HEK293 (cell line): Measurements from ENCODE around the gene CYP4F2.

Experiments
- CTCF ChIA-PET: fragments of 350-600 bp; formaldehyde crosslinking; extraction: SDS; loops from one replicate; lab custom pipeline; 2021; ENCODE audit warnings: antibody characterized with exemption; lab: Yijun Ruan, JAX
- POLR2A ChIA-PET: fragments of 300-600 bp; formaldehyde crosslinking; extraction: SDS; loops from one replicate; lab custom pipeline; 2020; ENCODE audit warnings: antibody characterized with exemption, inconsistent platforms; lab: Yijun Ruan, JAX
- H3K27ac ChIP-seq: fragments of 200-500 bp; sonication (Bioruptor generic); 2 replicates; pipeline ENCODE4 v1.5.1; 2014; ENCODE audit warnings: low read depth, low read length, control low read depth, inconsistent platforms; ENCODE audit errors: extremely low read depth
- H3K36me3 ChIP-seq, 2 experiments: fragments of 200-500 bp in 1 of 2; sonication (Bioruptor generic) in 1 of 2; 1 replicate in 1 of 2; 2 replicates in 1 of 2; pipeline ENCODE4 v1.5.1; 2014 to 2017; ENCODE audit warnings: inconsistent platforms in 2 of 2, low read length in 2 of 2; ENCODE audit not compliant: control insufficient read depth in 2 of 2, insufficient read depth in 1 of 2
- H3K4me1 ChIP-seq: fragments of 200-500 bp; sonication (Bioruptor generic); 2 replicates; pipeline ENCODE4 v1.5.1; 2014; ENCODE audit warnings: mild to moderate bottlenecking, low read length, inconsistent platforms; ENCODE audit not compliant: control insufficient read depth, insufficient read depth
- H3K4me3 ChIP-seq: 2 replicates; pipeline ENCODE4 v1.5.1; 2011; ENCODE audit warnings: low read depth, mild to moderate bottlenecking, control low read depth, low read length, moderate library complexity
- H3K9me3 ChIP-seq: fragments of 200-500 bp; sonication (Bioruptor generic); 2 replicates; pipeline ENCODE4 v1.5.1; 2014; ENCODE audit warnings: low read depth, low read length, inconsistent platforms; ENCODE audit not compliant: control insufficient read depth, insufficient read depth
- GLI2 ChIP-seq: fragments of 450-650 bp; formaldehyde crosslinking; IDR thresholded peaks from 2 replicates; pipeline ENCODE4; 2017; ENCODE audit warnings: missing biosample characterization, missing genetic modification characterization, low read depth, borderline replicate concordance
- IKZF3 ChIP-seq: fragments of 450-650 bp; IDR thresholded peaks from 2 replicates; pipeline ENCODE4 v1.5.0; 2018; ENCODE audit warnings: missing biosample characterization, mild to moderate bottlenecking, missing genetic modification characterization, moderate library complexity
- KLF10 ChIP-seq: fragments of 450-650 bp; IDR thresholded peaks from 2 replicates; pipeline ENCODE4 v1.5.1; 2018; ENCODE audit warnings: missing biosample characterization, mild to moderate bottlenecking, missing genetic modification characterization
- MZF1 ChIP-seq: fragments of 450-650 bp; formaldehyde crosslinking; IDR thresholded peaks from 2 replicates; pipeline ENCODE4 v1.5.1; 2017; ENCODE audit warnings: missing biosample characterization, missing genetic modification characterization, borderline replicate concordance
- OSR2 ChIP-seq: fragments of 450-650 bp; formaldehyde crosslinking; IDR thresholded peaks from 2 replicates; pipeline ENCODE4 v1.5.1; 2016; ENCODE audit warnings: missing biosample characterization, missing genetic modification characterization
- PATZ1 ChIP-seq: fragments of 450-650 bp; formaldehyde crosslinking; IDR thresholded peaks from 2 replicates; pipeline ENCODE4 v1.5.1; 2016; ENCODE audit warnings: missing biosample characterization, missing genetic modification characterization
- TCF7L2 ChIP-seq: IDR thresholded peaks from 2 replicates; pipeline ENCODE4 v1.6.1; 2011; ENCODE audit warnings: low read depth, mild to moderate bottlenecking, inconsistent platforms, low read length, moderate library complexity, borderline replicate concordance
- ZBTB21 ChIP-seq: fragments of 450-650 bp; formaldehyde crosslinking; IDR thresholded peaks from 2 replicates; pipeline ENCODE4 v1.5.1; 2017; ENCODE audit warnings: missing biosample characterization, missing genetic modification characterization
- ZBTB7A ChIP-seq: fragments of 450-650 bp; formaldehyde crosslinking; IDR thresholded peaks from 2 replicates; pipeline ENCODE4 v1.5.1; 2016; ENCODE audit warnings: low read depth, missing biosample characterization, missing genetic modification characterization
- ZEB2 ChIP-seq: fragments of 450-650 bp; formaldehyde crosslinking; IDR thresholded peaks from 2 replicates; pipeline ENCODE4 v1.5.1; 2016; ENCODE audit warnings: missing biosample characterization, missing genetic modification characterization
- ZFP37 ChIP-seq: fragments of 450-650 bp; formaldehyde crosslinking; IDR thresholded peaks from 2 replicates; pipeline ENCODE4 v1.5.1; 2016; ENCODE audit warnings: missing biosample characterization, missing genetic modification characterization
- ZIC2 ChIP-seq: fragments of 450-650 bp; formaldehyde crosslinking; IDR thresholded peaks from 2 replicates; pipeline ENCODE4 v1.5.1; 2016; ENCODE audit warnings: missing biosample characterization, missing genetic modification characterization
- ZNF138 ChIP-seq: fragments of 450-650 bp; formaldehyde crosslinking; IDR thresholded peaks from 2 replicates; pipeline ENCODE4 v1.5.1; 2016; ENCODE audit warnings: missing biosample characterization, missing genetic modification characterization, borderline replicate concordance
- ZNF140 ChIP-seq: fragments of 450-650 bp; formaldehyde crosslinking; IDR thresholded peaks from 2 replicates; pipeline ENCODE4 v1.5.1; 2016; ENCODE audit warnings: missing biosample characterization, missing genetic modification characterization
- ZNF148 ChIP-seq: fragments of 450-650 bp; formaldehyde crosslinking; IDR thresholded peaks from 2 replicates; pipeline ENCODE4 v1.5.0; 2017; ENCODE audit warnings: missing biosample characterization, missing genetic modification characterization, borderline replicate concordance
- ZNF157 ChIP-seq: fragments of 450-650 bp; formaldehyde crosslinking; IDR thresholded peaks from 2 replicates; pipeline ENCODE4 v1.5.1; 2016; ENCODE audit warnings: missing biosample characterization, missing genetic modification characterization
- ZNF169 ChIP-seq: fragments of 450-650 bp; formaldehyde crosslinking; IDR thresholded peaks from 2 replicates; pipeline ENCODE4 v1.5.1; 2016; ENCODE audit warnings: missing biosample characterization, missing genetic modification characterization
- ZNF19 ChIP-seq: fragments of 450-650 bp; formaldehyde crosslinking; IDR thresholded peaks from 2 replicates; pipeline ENCODE4; 2016; ENCODE audit warnings: missing biosample characterization, missing genetic modification characterization, low read depth
- ZNF239 ChIP-seq: fragments of 450-650 bp; formaldehyde crosslinking; IDR thresholded peaks from 2 replicates; pipeline ENCODE4 v1.5.1; 2016; ENCODE audit warnings: missing biosample characterization, missing genetic modification characterization
- ZNF302 ChIP-seq: fragments of 450-650 bp; formaldehyde crosslinking; IDR thresholded peaks from 2 replicates; pipeline ENCODE4 v1.5.1; 2016; ENCODE audit warnings: missing biosample characterization, missing genetic modification characterization, low read depth
- ZNF394 ChIP-seq: fragments of 450-650 bp; formaldehyde crosslinking; IDR thresholded peaks from 2 replicates; pipeline ENCODE4 v1.5.1; 2016; ENCODE audit warnings: missing biosample characterization, missing genetic modification characterization, mild to moderate bottlenecking, moderate library complexity, borderline replicate concordance
- ZNF433 ChIP-seq: fragments of 450-650 bp; formaldehyde crosslinking; IDR thresholded peaks from 2 replicates; pipeline ENCODE4 v1.5.1; 2016; ENCODE audit warnings: missing biosample characterization, missing genetic modification characterization, low read depth
- ZNF626 ChIP-seq: fragments of 450-650 bp; sonication (Bioruptor Pico); formaldehyde crosslinking; IDR thresholded peaks from 2 replicates; pipeline ENCODE4 v1.5.1; 2018; ENCODE audit warnings: missing biosample characterization, missing genetic modification characterization, inconsistent platforms
- ZNF658 ChIP-seq: fragments of 450-650 bp; formaldehyde crosslinking; IDR thresholded peaks from 2 replicates; pipeline ENCODE4; 2016; ENCODE audit warnings: missing biosample characterization, missing genetic modification characterization
- ZNF707 ChIP-seq: fragments of 450-650 bp; formaldehyde crosslinking; IDR thresholded peaks from 2 replicates; pipeline ENCODE4 v1.5.1; 2016; ENCODE audit warnings: missing biosample characterization, missing genetic modification characterization
- ZNF843 ChIP-seq: fragments of 450-650 bp; formaldehyde crosslinking; IDR thresholded peaks from 2 replicates; pipeline ENCODE4 v1.5.1; 2016; ENCODE audit warnings: missing biosample characterization, missing genetic modification characterization
- ZSCAN18 ChIP-seq: fragments of 450-650 bp; formaldehyde crosslinking; IDR thresholded peaks from 2 replicates; pipeline ENCODE4 v1.5.1; 2016; ENCODE audit warnings: missing biosample characterization, missing genetic modification characterization
- ZSCAN5A ChIP-seq: fragments of 450-650 bp; formaldehyde crosslinking; IDR thresholded peaks from 2 replicates; pipeline ENCODE4 v1.5.1; 2016; ENCODE audit warnings: missing biosample characterization, missing genetic modification characterization
- ZXDB ChIP-seq: fragments of 450-650 bp; formaldehyde crosslinking; IDR thresholded peaks from 2 replicates; pipeline ENCODE4 v1.5.1; 2016; ENCODE audit warnings: missing biosample characterization, missing genetic modification characterization

CYP4F2 gene

GRCh38 chr19:15862444-15862843 lies 35.4 kb downstream of the CYP4F2 start:
- H3K36me3 ChIP-seq: no peaks in the 10 kb centered on the region
- ChIA-PET CTCF (no interaction called here), POLR2A (no interaction called here)
- no peaks in the 10 kb centered on the region for H3K4me1 ChIP-seq
- H3K27ac ChIP-seq: no peak overlapping the region
- no peak overlapping the region for H3K4me3 ChIP-seq
- no peaks in the 10 kb centered on the region for H3K9me3 ChIP-seq
- TF ChIP-seq ZBTB21 (tag by site-specific recombination): no peak
- no peak for TF ChIP-seq GLI2
- TF ChIP-seq ZNF302 (tag by site-specific recombination): no peak
- TF ChIP-seq TCF7L2: no peak
- TF ChIP-seq ZNF138 (tag by site-specific recombination): no peak
- no peak for TF ChIP-seq IKZF3 (tag by site-specific recombination)
- TF ChIP-seq OSR2: no peak
- TF ChIP-seq ZEB2: no peak

- TF ChIP-seq ZNF239 (tag by site-specific recombination) (no peak), ZBTB7A (no peak), ZNF626 (tag by site-specific recombination) (no peak), GLI2 (no peak), ZNF19 (no peak), ZNF707 (tag by site-specific recombination) (no peak), ZSCAN5A (no peak), ZNF169 (tag by site-specific recombination) (no peak), PATZ1 (no peak), ZNF394 (tag by site-specific recombination) (no peak), ZNF658 (no peak), ZFP37 (no peak), ZIC2 (tag by site-specific recombination) (no peak), ZNF843 (tag by site-specific recombination) (no peak), ZNF433 (no peak)
- H3K4me1 ChIP-seq: no peaks in the 10 kb centered on the region
- H3K4me3 ChIP-seq: no peak overlapping the region
- H3K27ac ChIP-seq: no peak overlapping the region
- ChIA-PET POLR2A (no interaction called here), CTCF (no interaction called here)
- no peaks in the 10 kb centered on the region for H3K36me3 ChIP-seq
- H3K9me3 ChIP-seq: no peaks in the 10 kb centered on the region
Observed at GRCh38 chr19:15860522-15860921, 37.4 kb downstream of the CYP4F2 start.

- CTCF ChIA-PET: no interaction called here
- Histone ChIP-seq H3K36me3 (no peaks in the 10 kb centered on the region), H3K9me3 (no peaks in the 10 kb centered on the region), H3K4me3 (no peak overlapping the region), H3K4me1 (no peaks in the 10 kb centered on the region), H3K27ac (no peak overlapping the region)
- POLR2A ChIA-PET: interaction anchor here (0.7 kb wide), 1 partner anchor 9 kb away, joined by 3 read pairs; no protein-coding TSS in a partner anchor
- TF ChIP-seq ZNF157 (tag by site-specific recombination) (no peak), ZSCAN18 (tag by site-specific recombination) (no peak), ZNF148 (tag by site-specific recombination) (no peak), ZBTB7A (no peak), ZXDB (tag by site-specific recombination) (no peak), KLF10 (tag by site-specific recombination) (no peak), ZBTB21 (tag by site-specific recombination) (no peak), ZNF140 (tag by site-specific recombination) (no peak), MZF1 (tag by site-specific recombination) (no peak)
Observed at GRCh38 chr19:15859187-15859586, 38.7 kb downstream of the CYP4F2 start.
